ENCODE results near the gene KRT72.

DNA sequence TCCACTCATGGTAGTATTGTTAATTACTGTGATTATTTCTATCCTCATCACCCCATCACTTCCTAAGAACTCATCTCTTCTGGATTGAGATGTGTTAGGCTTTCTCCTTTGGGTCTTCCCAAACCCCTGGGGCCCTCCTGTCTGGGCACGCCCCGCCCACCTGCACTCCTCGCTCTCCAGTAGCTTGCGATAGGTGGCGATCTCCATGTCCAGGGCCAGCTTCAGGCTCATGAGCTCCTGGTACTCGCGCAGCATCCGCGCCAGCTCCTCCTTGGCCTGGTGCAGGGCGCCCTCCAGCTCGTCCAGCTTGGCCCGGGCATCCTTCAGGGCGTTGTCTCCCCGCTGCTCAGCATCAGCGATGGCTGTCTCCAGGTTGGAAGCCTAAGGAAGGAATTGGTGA, 55.1 kb downstream of the KRT72 start:
- TF ChIP-seq, protein P1, sequence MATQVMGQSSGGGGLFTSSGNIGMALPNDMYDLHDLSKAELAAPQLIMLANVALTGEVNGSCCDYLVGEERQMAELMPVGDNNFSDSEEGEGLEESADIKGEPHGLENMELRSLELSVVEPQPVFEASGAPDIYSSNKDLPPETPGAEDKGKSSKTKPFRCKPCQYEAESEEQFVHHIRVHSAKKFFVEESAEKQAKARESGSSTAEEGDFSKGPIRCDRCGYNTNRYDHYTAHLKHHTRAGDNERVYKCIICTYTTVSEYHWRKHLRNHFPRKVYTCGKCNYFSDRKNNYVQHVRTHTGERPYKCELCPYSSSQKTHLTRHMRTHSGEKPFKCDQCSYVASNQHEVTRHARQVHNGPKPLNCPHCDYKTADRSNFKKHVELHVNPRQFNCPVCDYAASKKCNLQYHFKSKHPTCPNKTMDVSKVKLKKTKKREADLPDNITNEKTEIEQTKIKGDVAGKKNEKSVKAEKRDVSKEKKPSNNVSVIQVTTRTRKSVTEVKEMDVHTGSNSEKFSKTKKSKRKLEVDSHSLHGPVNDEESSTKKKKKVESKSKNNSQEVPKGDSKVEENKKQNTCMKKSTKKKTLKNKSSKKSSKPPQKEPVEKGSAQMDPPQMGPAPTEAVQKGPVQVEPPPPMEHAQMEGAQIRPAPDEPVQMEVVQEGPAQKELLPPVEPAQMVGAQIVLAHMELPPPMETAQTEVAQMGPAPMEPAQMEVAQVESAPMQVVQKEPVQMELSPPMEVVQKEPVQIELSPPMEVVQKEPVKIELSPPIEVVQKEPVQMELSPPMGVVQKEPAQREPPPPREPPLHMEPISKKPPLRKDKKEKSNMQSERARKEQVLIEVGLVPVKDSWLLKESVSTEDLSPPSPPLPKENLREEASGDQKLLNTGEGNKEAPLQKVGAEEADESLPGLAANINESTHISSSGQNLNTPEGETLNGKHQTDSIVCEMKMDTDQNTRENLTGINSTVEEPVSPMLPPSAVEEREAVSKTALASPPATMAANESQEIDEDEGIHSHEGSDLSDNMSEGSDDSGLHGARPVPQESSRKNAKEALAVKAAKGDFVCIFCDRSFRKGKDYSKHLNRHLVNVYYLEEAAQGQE (IDR thresholded peaks at IDR 0.05; ENCODE audit: insufficient read depth in 1 of 2, low read depth in 2 of 2, low read length in 2 of 2) = no peak
- TF ChIP-seq SIN3A (IDR thresholded peaks at IDR 0.05; ENCODE audit: borderline replicate concordance, insufficient read depth, low read length) (no peak), TAF1 (IDR thresholded peaks at IDR 0.05; ENCODE audit: borderline replicate concordance, insufficient read depth, low read length) (no peak), POLR2AphosphoS5 (IDR thresholded peaks at IDR 0.05; ENCODE audit: low read depth, low read length) (no peak), FOXP2 (optimal IDR thresholded peaks at IDR 0.05; ENCODE audit: borderline replicate concordance, extremely low read depth, extremely low read length, insufficient read depth) (no peak)
